GM18907 (cell line): ENCODE data around the gene OSBPL10.

Experiments
- ATAC-seq: cut with Tn5 transposase; IDR thresholded peaks from one replicate; pipeline ENCODE4 v1.9.1; 2021; ENCODE audit warnings: mild to moderate bottlenecking, moderate library complexity; ENCODE audit not compliant: unreplicated experiment

OSBPL10 gene

GRCh38 chr3:31926543-31926942 lies 54.5 kb downstream of the OSBPL10 start:
- ATAC-seq = no peak

- ATAC-seq = no peak
Observed at GRCh38 chr3:31925271-31925630, 55.8 kb downstream of the OSBPL10 start.

- ATAC-seq = no peak
Observed at GRCh38 chr3:31924610-31925270, 56.3 kb downstream of the OSBPL10 start.

- ATAC-seq = no peak
Observed at GRCh38 chr3:31922962-31923361, 58.1 kb downstream of the OSBPL10 start.

- no peak for ATAC-seq
Observed at GRCh38 chr3:31921837-31922236, 59.2 kb downstream of the OSBPL10 start.

- ATAC-seq = no peak
Observed at GRCh38 chr3:31920310-31920709, 60.8 kb downstream of the OSBPL10 start.

- ATAC-seq = no peak
Observed at GRCh38 chr3:31919528-31919927, 61.5 kb downstream of the OSBPL10 start.

GRCh38 chr3:31918179-31919150 lies 62.6 kb downstream of the OSBPL10 start:
- ATAC-seq = peak; percentile 72

GRCh38 chr3:31917303-31918005 lies 63.6 kb downstream of the OSBPL10 start:
- ATAC-seq = peak; percentile 83

GRCh38 chr3:31911643-31912042 lies 69.4 kb downstream of the OSBPL10 start:
- no peak for ATAC-seq

- no peak for ATAC-seq
Observed at GRCh38 chr3:31911124-31911523, 69.9 kb downstream of the OSBPL10 start.

- no peak for ATAC-seq
Observed at GRCh38 chr3:31909455-31909854, 71.6 kb downstream of the OSBPL10 start.

- ATAC-seq = peak; percentile 95
Observed at GRCh38 chr3:31908391-31909097, 72.5 kb downstream of the OSBPL10 start.

GRCh38 chr3:31906182-31906581 lies 74.9 kb downstream of the OSBPL10 start:
- no peak for ATAC-seq

- no peak for ATAC-seq
Observed at GRCh38 chr3:31903686-31904431, 77.2 kb downstream of the OSBPL10 start.

GRCh38 chr3:31900583-31900982 lies 80.5 kb downstream of the OSBPL10 start:
- ATAC-seq = no peak

- no peak for ATAC-seq
Observed at GRCh38 chr3:31896648-31897433, 84.2 kb downstream of the OSBPL10 start.

- ATAC-seq = no peak
Observed at GRCh38 chr3:31896026-31896425, 85.0 kb downstream of the OSBPL10 start.

GRCh38 chr3:31895471-31895870 lies 85.6 kb downstream of the OSBPL10 start:
- ATAC-seq = no peak
